ENCODE measurements around the gene FAM241A.
"Not testable (repeated sequence)": the region's sequence is repeated elsewhere in the genome, so short reads cannot be mapped to it uniquely, and the experiment has no call there.

Gene FAM241A

GRCh38 chr4:112172180-112172579, 26.9 kb downstream of the FAM241A start:
- TF ChIP-seq, protein P1, sequence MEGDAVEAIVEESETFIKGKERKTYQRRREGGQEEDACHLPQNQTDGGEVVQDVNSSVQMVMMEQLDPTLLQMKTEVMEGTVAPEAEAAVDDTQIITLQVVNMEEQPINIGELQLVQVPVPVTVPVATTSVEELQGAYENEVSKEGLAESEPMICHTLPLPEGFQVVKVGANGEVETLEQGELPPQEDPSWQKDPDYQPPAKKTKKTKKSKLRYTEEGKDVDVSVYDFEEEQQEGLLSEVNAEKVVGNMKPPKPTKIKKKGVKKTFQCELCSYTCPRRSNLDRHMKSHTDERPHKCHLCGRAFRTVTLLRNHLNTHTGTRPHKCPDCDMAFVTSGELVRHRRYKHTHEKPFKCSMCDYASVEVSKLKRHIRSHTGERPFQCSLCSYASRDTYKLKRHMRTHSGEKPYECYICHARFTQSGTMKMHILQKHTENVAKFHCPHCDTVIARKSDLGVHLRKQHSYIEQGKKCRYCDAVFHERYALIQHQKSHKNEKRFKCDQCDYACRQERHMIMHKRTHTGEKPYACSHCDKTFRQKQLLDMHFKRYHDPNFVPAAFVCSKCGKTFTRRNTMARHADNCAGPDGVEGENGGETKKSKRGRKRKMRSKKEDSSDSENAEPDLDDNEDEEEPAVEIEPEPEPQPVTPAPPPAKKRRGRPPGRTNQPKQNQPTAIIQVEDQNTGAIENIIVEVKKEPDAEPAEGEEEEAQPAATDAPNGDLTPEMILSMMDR (conservative IDR thresholded peaks at IDR 0.05; ENCODE audit: low read depth, low read length), result no peak
- no peak for DNase-seq (ENCODE audit: low read depth)
- no peak overlapping the region for H3K4me3 ChIP-seq (ENCODE audit: low read depth, low read length)

DNA sequence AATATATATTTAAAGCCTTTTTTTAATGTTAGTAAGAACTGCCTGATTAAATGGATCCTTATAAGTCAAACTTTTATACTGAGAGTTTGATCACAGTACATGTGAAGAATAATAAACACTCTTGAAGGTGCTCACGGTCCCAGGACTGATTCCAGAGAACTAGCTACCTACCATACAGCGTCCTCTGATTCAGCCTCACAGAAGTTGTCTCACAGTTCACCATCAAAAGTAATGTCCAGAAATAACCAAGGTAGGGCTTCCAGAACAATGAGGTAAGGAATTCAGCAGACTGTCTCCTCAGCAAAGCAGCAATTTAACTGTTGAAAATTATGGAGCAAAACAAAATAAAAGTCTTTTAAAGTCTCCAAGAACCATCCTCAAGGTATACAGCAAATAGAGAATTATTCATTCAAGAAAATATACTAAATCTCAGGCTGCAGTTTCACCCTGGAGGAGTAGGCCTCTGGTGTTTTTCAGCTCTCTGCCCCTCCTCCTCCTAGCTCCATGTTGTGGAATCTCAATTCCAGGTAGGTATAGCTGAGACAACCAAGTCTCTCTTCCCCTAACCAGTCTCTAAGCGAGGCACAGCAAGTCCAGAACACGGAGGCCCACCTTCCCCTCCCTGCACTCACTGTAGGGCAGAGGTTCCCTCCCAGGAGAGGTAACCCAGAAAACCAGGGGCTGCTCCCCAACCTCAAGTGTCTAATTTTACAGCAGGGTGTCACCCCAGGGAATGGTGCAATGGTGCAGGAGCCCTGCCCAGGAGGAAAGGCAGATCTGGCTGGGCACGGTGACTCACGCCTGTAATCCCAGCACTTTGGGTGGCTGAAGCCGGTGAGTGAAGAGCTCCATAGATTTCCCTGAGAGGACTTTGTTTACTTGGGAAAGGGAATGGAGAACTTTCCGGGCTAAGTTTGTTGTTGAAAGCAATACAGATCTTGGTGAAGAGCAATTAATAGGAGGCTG, 28.6 kb downstream of the FAM241A start:
- DNase-seq (ENCODE audit: low read depth), result no peak
- H3K4me3 ChIP-seq (ENCODE audit: low read depth, low read length), result no peak overlapping the region
- TF ChIP-seq, protein P1 (conservative IDR thresholded peaks at IDR 0.05; ENCODE audit: low read depth, low read length), result no peak

GRCh38 chr4:112175840-112176239, 30.6 kb downstream of the FAM241A start:
- TF ChIP-seq, protein P1 (conservative IDR thresholded peaks at IDR 0.05; ENCODE audit: low read depth, low read length), result no peak
- no peak overlapping the region for H3K4me3 ChIP-seq (ENCODE audit: low read depth, low read length)
- no peak for DNase-seq (ENCODE audit: low read depth)

DNA sequence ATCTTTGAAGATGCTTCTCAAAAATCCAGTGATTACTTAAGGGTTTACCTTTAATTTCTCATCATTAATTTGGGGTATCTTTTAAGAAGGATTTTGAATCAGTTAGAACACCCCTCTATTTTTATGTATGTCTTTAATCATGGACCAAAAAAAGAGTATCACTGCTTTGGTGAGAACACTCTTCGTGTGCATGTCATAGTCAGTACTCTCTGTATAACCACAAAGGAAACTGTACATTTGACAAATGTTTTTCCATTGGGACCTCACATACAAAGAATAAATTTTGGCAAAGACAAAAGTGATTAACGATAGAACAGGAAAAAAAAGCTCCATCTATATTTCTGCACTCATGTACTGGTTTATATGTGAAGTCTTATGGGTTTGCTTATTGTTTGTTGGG, 31.3 kb downstream of the FAM241A start:
- TF ChIP-seq, protein P1 (conservative IDR thresholded peaks at IDR 0.05; ENCODE audit: low read depth, low read length), result no peak
- no peak overlapping the region for H3K4me3 ChIP-seq (ENCODE audit: low read depth, low read length)
- no peak for DNase-seq (ENCODE audit: low read depth)

DNA sequence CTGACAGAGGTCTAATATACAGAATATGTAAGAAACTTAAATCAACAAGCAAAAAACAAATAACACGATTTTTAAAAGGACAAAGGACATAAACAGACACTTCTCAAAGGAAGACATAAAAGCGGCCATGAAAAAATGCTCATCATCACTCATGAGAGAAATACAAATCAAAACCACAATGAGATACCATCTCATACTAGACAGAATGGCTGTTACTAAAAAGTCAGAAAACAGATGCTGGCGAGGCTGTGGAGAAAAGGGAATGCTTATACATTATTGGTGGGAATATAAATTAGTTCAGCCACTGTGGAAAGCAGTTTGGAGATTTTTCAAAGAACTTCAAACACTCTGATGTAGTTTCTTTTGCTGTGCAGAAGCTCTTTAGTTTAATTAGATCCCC, 33.5 kb downstream of the FAM241A start:
- not testable (repeated sequence) for DNase-seq (ENCODE audit: low read depth)

GRCh38 chr4:112181358-112182000, 36.2 kb downstream of the FAM241A start:
- TF ChIP-seq, protein P1 (conservative IDR thresholded peaks at IDR 0.05; ENCODE audit: low read depth, low read length), result no peak
- H3K4me3 ChIP-seq (ENCODE audit: low read depth, low read length), result no peak overlapping the region
- no peak for DNase-seq (ENCODE audit: low read depth)

More for the DNA sequence above, 33.5 kb downstream of the FAM241A start:
- not testable (repeated sequence) for H3K4me3 ChIP-seq (ENCODE audit: low read depth, low read length)

DNA sequence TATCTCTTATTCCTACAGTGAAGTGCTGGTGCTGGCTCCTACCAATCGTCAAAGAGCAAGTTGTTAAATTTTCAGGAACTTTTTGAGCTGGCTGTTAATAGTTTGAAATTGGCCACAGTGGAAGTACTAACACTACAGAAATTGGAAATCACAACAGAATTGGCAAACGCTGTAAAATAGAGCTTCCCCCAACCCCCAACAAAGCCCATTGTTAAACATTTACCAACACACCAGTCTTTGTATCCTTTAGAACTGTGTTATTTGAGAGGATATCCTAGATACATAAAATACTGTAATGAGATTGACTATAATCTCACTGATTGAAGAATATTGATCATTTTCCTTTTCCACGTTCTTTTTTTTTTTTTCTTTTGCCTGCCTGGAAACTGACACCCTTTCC, 37.4 kb downstream of the FAM241A start:
- no peak for DNase-seq (ENCODE audit: low read depth)
- no peak overlapping the region for H3K4me3 ChIP-seq (ENCODE audit: low read depth, low read length)
- TF ChIP-seq, protein P1 (conservative IDR thresholded peaks at IDR 0.05; ENCODE audit: low read depth, low read length), result no peak
